NCI-H82 treated with DMSO at 0.1 percent for 48 hours (cell line): ENCODE results near the gene NCOA1.
"Not testable (repeated sequence)": the region's sequence is repeated elsewhere in the genome, so short reads cannot be mapped to it uniquely, and the experiment has no call there.

ENCODE experiments used
- DNase-seq: peaks from one replicate; lab custom pipeline; 2025; ENCODE audit not compliant: unreplicated experiment; lab: John Stamatoyannopoulos, UW

The NCOA1 gene

GRCh38 chr2:24771764-24772586, 280.9 kb downstream of the NCOA1 start:
- no peak for DNase-seq

GRCh38 chr2:24774373-24774772, 283.3 kb downstream of the NCOA1 start:
- DNase-seq = no peak

GRCh38 chr2:24779116-24779515, 288.1 kb downstream of the NCOA1 start:
- DNase-seq = no peak

- DNase-seq = no peak
These were observed 292.6 kb downstream of the NCOA1 start for GRCh38 chr2:24783641-24784040.

DNA sequence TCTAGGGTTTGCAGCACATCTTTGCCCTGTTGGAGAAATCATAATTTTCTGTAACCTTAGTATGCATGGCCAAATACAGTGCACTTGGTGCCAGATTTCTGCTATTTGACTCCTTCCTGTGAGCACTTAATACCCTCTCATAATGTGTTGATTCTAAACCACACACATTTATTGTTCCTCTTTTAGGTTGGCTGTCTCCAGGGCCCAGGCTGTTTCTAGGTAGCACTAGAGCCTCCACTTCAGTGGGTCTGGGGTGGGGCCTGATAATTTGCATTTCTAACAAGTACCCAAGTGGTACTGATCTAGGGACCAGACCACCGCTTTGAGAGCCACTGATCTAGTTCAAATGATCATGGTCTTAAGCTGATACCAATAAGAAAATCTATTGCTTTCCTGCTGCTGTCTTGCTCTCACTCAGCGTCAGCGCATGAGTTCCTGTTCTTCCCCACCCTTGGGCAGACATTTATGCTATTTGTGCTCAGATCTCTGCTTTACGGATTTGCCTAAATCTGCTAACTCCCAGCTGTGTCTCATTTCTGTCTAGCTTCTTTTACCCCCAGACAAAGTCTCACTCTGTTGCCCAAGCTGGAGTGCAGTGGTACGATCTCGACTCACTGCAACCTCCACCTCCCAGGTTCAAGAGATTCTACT, 294.7 kb downstream of the NCOA1 start:
- no peak for DNase-seq

DNA sequence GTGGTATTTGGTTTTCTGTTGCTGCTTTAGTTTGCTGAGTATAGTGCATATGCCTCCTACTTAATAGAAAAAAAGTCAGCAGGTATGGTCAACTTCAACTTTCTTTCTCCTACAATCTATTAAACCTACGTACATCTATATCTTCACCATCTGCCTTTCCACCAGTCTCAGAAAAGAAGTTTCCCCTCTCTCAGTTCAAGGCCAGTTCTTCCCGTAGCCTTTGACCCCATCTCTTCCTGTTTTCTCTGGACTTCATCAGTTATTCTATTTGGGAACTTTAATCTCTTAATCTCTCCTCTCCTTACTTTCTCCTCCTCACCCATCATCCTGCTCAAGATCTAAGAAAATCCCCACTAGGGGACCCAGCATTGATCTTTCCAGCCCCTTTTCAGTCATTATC, 296.5 kb downstream of the NCOA1 start:
- no peak for DNase-seq

- no peak for DNase-seq
These were observed 297.8 kb downstream of the NCOA1 start for GRCh38 chr2:24788816-24789215.

GRCh38 chr2:24791452-24791851, 300.4 kb downstream of the NCOA1 start:
- no peak for DNase-seq

GRCh38 chr2:24792542-24792873, 301.5 kb downstream of the NCOA1 start:
- no peak for DNase-seq

- DNase-seq = peak; percentile 93
These were observed 302.1 kb downstream of the NCOA1 start, which contains the start of the genes CENPO and PTRHD1 for GRCh38 chr2:24792874-24793760. CENPO (plus strand) TSS chr2:24793425; CDS start chr2:24793920, 495 bp downstream. PTRHD1 (minus strand) TSS chr2:24793391; CDS start chr2:24793377, 14 bp downstream.

DNA sequence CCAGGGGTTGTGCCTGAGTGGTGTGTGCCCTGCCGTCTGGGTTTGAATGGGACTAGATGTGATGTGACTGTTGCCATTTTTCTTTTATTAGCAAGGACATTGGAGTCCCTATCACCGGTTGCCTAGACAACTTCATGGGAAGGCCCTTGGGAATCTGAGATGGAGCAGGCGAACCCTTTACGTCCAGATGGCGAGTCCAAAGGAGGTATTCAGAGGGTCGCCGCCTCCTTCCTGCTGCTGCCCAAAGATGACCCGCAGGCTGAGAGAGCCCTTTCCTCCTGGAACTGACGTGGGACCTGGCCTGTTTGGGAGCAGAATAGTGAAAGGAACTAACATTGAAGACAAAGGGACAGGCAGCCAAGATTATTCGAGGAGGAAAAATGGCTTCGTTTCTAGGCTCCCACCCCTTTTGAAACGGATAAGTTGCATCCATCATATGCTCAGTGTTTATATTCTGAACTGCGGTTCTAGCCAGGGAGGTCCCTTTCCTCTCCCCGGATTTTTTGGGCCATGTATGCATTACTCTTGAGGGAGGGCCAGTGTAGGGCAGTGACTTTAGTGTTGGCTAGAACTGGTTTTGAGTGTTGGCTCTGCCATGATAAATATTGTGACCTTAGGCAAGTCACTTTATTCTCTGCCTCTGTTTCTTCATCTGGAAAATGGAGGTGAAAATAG, 302.8 kb downstream of the NCOA1 start:
- DNase-seq = no peak

- DNase-seq = no peak
These were observed 306.6 kb downstream of the NCOA1 start for GRCh38 chr2:24797644-24798043.

DNA sequence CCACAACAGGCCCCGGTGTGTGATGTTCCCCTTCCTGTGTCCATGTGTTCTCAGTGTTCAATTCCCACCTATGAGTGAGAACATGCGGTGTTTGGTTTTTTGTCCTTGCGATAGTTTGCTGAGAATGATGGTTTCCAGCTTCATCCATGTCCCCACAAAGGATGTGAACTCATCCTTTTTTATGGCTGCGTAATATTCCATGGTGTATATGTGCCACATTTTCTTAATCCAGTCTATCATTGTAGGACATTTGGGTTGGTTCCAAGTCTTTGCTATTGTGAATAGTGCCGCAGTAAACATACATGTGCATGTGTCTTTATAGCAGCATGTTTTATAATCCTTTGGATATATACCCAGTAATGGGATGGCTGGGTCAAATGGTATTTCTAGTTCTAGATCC, 309.4 kb downstream of the NCOA1 start:
- DNase-seq = not testable (repeated sequence)

GRCh38 chr2:24805811-24806660, 315.0 kb downstream of the NCOA1 start:
- DNase-seq = not testable (repeated sequence)

DNA sequence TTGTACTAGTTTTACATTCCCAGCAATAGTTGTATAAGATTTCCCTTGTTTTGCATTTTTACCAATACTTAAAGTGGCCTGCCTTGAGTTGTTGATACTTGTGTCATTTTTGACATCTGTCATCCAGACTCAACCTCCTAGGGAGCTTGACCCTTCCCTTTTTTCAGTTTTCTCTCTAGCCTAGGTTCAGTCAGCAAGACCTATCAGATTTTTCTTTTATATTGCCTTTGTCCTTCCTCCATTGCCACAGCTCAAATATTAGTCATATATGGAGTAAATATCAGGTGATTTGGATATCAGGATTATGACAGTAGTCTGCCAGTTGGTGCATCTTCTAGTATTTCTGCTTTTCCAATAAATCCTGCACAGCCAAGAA, 315.6 kb downstream of the NCOA1 start:
- no peak for DNase-seq

DNA sequence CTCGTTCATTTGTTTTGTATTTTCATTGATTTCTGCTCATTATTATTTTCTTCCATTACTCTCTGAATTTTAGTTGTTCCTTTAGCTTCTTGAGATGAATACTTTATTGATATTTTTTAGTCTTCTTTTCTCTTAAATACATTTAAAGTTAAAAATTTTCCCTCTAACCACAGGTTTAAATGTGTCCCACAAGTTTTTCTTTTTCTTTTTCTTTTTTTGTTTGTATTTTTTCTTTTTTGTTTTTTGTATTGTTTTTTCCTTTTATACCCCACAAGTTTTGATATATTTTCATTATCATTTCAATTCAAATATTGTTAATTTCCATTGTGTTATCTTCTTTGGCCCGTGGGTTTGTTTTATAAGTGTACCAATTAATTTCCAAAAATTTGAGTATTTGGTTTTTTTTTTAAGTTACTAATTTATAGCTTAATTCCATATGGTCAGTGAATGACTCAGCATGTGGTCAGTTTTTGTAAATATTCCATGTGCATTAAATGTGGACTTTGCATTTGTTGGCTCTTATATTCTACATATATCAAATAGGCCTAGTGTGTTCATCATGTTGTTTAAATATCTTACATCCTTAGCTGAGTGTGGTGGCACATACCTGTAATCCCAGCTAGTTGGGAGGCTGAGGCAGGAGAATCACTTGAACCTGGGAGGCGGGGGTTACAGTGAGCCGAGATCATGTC, 318.4 kb downstream of the NCOA1 start:
- DNase-seq = no peak

GRCh38 chr2:24813691-24814137, 322.7 kb downstream of the NCOA1 start:
- DNase-seq = no peak

GRCh38 chr2:24814516-24814915, 323.5 kb downstream of the NCOA1 start:
- no peak for DNase-seq

DNA sequence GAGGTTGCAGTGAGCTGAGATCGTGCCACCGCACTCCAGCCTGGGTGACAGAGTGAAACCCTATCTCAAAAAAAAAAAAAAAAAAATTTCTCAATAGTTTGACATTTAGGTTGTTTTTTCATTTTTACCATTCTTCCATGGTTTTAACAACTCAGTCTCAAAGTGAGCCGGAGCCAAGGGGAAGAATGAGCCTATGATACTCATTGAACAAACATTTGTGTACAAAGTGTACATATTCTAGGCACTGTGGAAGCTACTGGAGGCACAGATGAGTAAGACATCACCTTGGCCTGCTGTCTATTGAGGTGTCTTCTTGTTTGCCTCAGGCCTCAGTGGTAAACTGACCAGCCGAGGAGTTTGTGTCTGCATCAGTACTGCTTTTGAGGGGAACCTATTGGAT, 324.1 kb downstream of the NCOA1 start:
- no peak for DNase-seq
